ENCODE results near the gene FASN. TPM values are rescaled to one million over a fixed set of nuclear protein-coding genes. Genes with fewer than 3 reads are reported as not detected.

Gene FASN
- total and polyA plus RNA-seq, 2 of the 13 experiments (the other 11 are each of a cell fraction or from before 2014, with no cell fraction given): 51.7 to 101 TPM

DNA sequence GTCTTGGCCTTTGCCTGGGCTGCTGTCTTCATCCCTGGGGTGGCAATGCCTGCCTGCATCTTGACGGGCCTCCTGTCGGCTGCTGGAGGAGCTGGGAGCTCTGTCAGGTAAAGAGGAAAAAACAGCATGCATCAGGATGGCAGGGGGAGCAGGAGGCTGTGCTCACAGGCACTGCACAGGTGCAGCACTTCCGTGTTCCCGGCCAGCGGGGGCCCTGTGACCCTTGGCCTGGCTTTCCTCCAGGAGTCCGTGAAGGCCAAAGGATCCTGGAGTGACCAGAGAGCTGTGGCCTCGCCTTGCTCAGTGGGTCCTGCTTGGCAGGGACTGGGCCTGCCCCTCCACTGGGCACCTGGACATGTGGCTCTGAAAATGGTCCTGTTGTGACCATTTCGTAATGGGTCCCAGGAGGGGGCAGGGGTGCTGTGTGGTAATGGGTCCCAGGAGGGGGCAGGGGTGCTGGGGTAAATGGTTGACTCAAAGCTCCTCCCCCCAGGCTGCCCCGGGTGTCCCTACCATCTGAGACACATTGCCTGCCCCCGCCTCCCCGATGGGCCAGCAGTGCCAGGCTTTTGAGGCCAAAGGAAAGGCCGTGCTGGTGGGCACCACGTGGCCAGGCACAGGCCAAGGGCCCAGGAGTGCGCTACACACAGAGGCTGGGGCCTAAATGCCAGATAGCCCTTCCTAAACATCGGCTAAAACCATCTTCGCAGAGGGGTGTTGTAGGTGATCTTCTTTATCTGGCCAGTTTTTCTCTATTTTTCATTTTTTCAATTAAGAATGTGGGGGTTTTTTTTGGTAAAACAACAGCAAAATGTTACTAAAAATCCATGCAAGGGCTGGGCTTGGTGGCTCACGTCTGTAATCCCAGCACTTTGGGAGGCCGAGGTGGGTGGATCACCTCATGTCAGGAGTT is 4.0 kb upstream of the FASN start (continued):
- TF ChIP-seq MEIS1 (CRISPR knock-in tag; IDR thresholded peaks at IDR 0.05; ENCODE audit: borderline replicate concordance) (no peak; the same call in 1 of the 2 replicates), SIX1 (CRISPR knock-in tag; IDR thresholded peaks at IDR 0.05; ENCODE audit: borderline replicate concordance) (no peak; the same call in 1 of the 2 replicates), PHF5A (CRISPR knock-in tag; IDR thresholded peaks at IDR 0.05; ENCODE audit: low read depth, unreplicated experiment) (peak; percentile 72), MAFK (conservative IDR thresholded peaks at IDR 0.05 in 1 of 2, IDR thresholded peaks at IDR 0.05 in 1 of 2; ENCODE audit: low read length in 2 of 2) (no peak), ZNF256 (CRISPR knock-in tag; conservative IDR thresholded peaks at IDR 0.05) (no peak), ZNF556 (CRISPR knock-in tag; IDR thresholded peaks at IDR 0.05; ENCODE audit: borderline replicate concordance) (peak; percentile 86; the same call in 1 of the 2 replicates), ARID4A (CRISPR knock-in tag; IDR thresholded peaks at IDR 0.05; ENCODE audit: borderline replicate concordance) (peak; percentile 78), ZMAT5 (CRISPR knock-in tag; IDR thresholded peaks at IDR 0.05; ENCODE audit: borderline replicate concordance, low read depth) (no peak), ZFP62 (CRISPR knock-in tag; IDR thresholded peaks at IDR 0.05) (no peak)
- TF ChIP-seq, protein P1, sequence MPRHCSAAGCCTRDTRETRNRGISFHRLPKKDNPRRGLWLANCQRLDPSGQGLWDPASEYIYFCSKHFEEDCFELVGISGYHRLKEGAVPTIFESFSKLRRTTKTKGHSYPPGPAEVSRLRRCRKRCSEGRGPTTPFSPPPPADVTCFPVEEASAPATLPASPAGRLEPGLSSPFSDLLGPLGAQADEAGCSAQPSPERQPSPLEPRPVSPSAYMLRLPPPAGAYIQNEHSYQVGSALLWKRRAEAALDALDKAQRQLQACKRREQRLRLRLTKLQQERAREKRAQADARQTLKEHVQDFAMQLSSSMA (CRISPR knock-in tag; IDR thresholded peaks at IDR 0.05): no peak
- TF ChIP-seq, protein P2, sequence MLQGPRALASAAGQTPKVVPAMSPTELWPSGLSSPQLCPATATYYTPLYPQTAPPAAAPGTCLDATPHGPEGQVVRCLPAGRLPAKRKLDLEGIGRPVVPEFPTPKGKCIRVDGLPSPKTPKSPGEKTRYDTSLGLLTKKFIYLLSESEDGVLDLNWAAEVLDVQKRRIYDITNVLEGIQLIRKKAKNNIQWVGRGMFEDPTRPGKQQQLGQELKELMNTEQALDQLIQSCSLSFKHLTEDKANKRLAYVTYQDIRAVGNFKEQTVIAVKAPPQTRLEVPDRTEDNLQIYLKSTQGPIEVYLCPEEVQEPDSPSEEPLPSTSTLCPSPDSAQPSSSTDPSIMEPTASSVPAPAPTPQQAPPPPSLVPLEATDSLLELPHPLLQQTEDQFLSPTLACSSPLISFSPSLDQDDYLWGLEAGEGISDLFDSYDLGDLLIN (CRISPR knock-in tag; IDR thresholded peaks at IDR 0.05; ENCODE audit: borderline replicate concordance): no peak; the same call in 1 of the 2 replicates

Data from HepG2 (cell line).